T-helper 17 cell (primary cell): ENCODE measurements around the gene EDN2. TPM values are rescaled to one million over a fixed set of nuclear protein-coding genes. Genes with fewer than 3 reads are reported as not detected.

ENCODE experiments used
- ATAC-seq: fragments of 150-1000 bp; cut with Tn5 transposase; 2 replicates; pipeline ENCODE4 v1.10.0; 2021; ENCODE audit warnings: mild to moderate bottlenecking, moderate library complexity
- DNase-seq, 3 donors: peaks; one replicate each; pipeline versions ENCODE4 v3.0.0 to v3.0.0-alpha.2; 2020 to 2021
- H3K9me3 ChIP-seq: one replicate; pipeline ENCODE4 v1.7.0; 2013; ENCODE audit warnings: low read length, mild to moderate bottlenecking; ENCODE audit not compliant: control insufficient read depth, poor library complexity, severe bottlenecking
- H3K27ac Mint-ChIP-seq: one replicate; pipeline ENCODE4 v1.8.0; 2022; ENCODE audit warnings: mild to moderate bottlenecking, moderate library complexity, mixed read lengths
- H3K27me3 Mint-ChIP-seq: one replicate; pipeline ENCODE4 v1.8.0; 2022; ENCODE audit warnings: mixed read lengths
- H3K36me3 Mint-ChIP-seq: one replicate; pipeline ENCODE4 v1.8.0; 2022; ENCODE audit warnings: low read depth, mixed read lengths
- H3K4me1 Mint-ChIP-seq: one replicate; pipeline ENCODE4 v1.8.0; 2022; ENCODE audit warnings: mild to moderate bottlenecking, mixed read lengths
- H3K4me3 Mint-ChIP-seq: one replicate; pipeline ENCODE4 v1.8.0; 2022; ENCODE audit warnings: mild to moderate bottlenecking, moderate library complexity, mixed read lengths
- total RNA-seq, 4 donors: library from RNA in 2 of 4; stranded (reverse) in 2 of 4; gene quantifications; one replicate each; pipeline ENCODE4 v1.2.3 and lab custom pipeline; 2022 to 2026

EDN2 gene
- total RNA-seq, 2 donors from 2014 or later = 0.37 TPM; not detected in 1

DNA sequence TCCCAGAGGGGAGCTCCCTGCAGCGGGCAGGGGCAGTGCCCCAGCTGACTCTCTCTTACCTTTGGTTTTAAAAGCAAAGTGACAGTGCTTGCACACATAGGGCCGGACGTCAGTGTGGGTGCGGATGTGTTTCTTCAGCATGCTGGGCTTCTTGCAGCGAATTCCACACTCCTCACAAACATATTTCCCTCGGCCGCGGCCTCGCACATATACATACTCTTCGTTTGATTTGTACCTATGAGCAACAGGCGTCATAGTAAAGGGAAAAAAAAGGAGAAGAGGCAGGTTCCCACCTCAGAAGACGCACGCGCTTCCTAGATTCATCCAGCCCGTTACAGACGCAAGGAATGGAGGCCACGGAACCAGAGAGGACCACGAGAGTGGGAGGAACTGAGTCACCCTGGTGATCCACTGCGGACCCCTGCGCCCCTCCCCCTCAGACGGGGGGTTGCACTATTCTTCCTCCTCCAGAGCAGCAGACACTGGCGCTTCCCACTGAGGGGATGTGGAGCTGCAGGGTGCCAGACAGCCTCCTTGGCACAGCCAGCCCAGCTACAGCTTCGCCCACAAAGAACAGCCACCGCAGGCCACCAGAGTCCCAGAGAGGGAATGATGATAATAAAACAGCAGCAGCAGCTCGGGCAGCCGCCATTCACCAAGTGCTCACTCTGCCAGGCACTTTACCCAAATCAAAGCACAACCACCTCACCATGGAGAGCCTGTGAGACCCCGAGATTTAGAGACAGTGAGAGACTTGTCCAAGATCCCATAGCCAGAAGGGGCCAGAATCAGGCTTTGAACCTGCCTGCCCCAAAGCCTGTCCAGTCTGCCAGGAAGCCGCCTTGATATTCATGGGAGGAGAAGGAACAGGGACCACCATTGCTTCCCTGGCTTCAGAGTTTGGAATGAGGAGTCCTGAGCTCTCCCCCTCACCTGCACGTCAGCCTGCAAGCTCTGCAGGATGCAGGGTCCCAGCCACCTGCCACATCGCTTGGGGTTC, 40.5 kb upstream of the EDN2 start:
- ATAC-seq (no peak), DNase-seq (no peak)
- Mint-ChIP-seq H3K4me1 (peaks cover 7% of the 10 kb centered on the region), H3K27ac (no peak overlapping the region), H3K27me3 (no peaks in the 10 kb centered on the region), H3K4me3 (no peak overlapping the region), H3K36me3 (peaks cover 2% of the 10 kb centered on the region)
- no peaks in the 10 kb centered on the region for H3K9me3 ChIP-seq

DNA sequence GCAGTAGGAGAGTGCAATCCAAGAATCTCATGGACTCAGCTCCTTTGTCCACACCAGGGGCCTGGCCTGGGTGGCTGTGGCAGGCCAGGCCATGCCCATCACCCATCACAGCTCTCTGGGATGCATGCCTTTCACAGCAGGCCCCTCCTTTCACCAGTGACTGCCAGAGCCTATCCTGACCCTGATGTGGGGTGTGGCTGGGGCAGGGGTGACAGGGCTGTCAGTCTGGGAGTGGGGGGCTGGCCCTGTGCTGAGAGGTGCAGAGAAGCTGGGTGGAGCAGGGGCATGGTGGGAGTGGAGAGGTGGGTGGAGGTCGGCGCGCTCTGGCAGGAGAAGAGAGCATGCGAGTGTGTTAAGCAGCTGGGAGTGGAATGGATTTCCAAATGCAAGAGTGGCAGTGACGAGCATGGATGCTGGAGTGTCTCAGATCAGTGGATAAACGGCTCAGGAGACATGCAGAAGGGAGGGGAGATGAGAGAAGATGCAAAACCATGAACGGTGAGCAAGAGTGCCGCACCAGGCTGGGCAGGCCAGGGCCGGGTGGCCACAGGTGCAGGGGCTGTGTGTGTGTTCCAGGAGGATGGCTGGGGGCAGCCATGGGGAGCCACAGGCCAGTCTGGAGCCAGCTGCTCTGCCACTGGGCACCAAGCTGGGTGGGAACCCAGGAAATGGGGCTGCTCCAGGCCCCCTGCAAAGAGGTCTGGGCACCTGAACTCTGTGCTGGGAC, 39.6 kb upstream of the EDN2 start:
- Mint-ChIP-seq H3K27me3 (no peaks in the 10 kb centered on the region), H3K36me3 (peaks cover 7% of the 10 kb centered on the region), H3K27ac (no peak overlapping the region), H3K4me3 (no peak overlapping the region), H3K4me1 (peaks cover 13% of the 10 kb centered on the region)
- no peak for ATAC-seq
- H3K9me3 ChIP-seq = no peaks in the 10 kb centered on the region
- no peak for DNase-seq

DNA sequence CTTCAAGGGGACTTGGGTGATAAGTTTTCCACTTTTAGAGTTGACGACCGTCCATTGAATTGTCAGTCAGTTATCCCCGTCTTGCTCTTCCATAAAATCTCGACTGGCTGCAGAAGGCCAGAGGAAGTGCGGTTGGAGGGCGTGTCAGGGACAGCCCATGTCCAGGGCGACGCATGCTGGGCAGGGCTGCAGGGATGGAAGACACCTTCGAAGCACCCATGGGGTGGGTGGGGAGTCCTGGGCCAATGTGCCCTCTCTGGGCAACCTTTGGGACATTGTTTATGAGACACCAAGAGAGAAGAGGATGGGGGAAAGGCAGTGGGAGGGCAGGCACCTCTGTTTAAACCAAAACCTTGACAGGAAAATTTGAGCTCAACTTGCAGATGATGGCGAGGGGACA, 38.6 kb upstream of the EDN2 start:
- peaks cover 12% of the 10 kb centered on the region for H3K4me1 Mint-ChIP-seq
- no peaks in the 10 kb centered on the region for H3K27me3 Mint-ChIP-seq
- DNase-seq = no peak
- H3K4me3 Mint-ChIP-seq = no peak overlapping the region
- no peak for ATAC-seq
- H3K27ac Mint-ChIP-seq = no peak overlapping the region
- H3K9me3 ChIP-seq = no peaks in the 10 kb centered on the region
- peaks cover 7% of the 10 kb centered on the region for H3K36me3 Mint-ChIP-seq

DNA sequence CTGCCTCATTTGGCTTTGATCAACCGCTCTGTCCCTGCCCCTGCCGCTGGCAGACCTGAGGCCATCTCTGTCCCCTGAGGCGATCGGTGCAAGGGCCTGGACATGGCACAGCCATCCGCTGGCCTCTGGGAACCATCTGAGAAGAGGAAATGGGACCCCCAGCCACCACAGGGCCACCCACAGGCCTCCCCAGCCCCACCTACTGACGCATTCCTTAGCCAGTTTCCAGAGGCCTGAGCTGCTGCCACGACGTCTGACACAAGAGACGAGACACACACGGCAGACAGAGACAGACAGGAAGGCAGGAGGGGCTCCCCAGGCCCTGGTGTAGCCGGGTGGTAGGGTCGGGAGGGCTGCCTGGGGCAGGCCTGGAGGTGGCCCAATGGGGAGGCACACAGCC, 37.3 kb upstream of the EDN2 start:
- no peak overlapping the region for H3K4me3 Mint-ChIP-seq
- ATAC-seq (no peak), DNase-seq (no peak)
- peaks cover 14% of the 10 kb centered on the region for H3K4me1 Mint-ChIP-seq
- peaks cover 7% of the 10 kb centered on the region for H3K36me3 Mint-ChIP-seq
- no peak overlapping the region for H3K27ac Mint-ChIP-seq
- no peaks in the 10 kb centered on the region for H3K27me3 Mint-ChIP-seq
- no peaks in the 10 kb centered on the region for H3K9me3 ChIP-seq

DNA sequence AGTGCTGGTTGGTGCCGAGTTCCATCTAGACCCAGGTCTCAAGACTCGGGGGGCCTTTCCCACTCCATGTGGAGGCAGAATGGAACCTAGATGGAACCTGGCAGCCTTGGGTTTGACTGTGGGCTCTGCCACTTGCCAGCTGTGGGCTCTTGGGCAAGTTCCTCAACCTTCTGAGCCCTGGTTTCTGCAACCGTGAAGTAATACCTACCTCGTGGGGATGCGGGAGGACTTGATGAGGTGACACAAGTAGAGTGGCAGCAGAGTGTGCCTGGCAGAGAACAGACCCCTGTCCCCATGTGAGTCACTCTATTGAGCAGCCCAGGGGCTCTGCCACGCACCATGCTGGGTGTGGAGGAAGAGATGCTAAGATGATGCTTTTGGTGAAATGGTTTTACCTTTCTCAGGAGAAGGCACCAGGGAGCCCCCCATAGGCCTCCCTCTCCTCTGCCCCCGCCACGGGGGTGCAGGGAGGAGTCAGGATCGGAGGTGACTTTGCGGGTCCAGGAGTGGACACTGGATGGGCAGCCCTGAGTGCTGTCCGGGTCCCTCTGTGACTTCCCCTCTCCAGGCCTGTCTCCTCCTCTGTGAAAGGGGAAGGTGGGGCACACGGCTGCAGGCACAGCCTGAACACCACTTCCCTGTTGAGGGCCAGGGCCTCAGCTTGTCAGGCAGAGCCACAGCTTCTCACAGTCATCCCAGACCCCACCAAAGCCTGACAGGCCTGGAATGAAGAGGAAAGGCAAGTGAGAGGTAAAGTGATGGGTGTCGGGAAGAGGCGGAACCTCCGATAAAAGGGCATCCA, 36.7 kb upstream of the EDN2 start:
- H3K4me3 Mint-ChIP-seq = no peak overlapping the region

DNA sequence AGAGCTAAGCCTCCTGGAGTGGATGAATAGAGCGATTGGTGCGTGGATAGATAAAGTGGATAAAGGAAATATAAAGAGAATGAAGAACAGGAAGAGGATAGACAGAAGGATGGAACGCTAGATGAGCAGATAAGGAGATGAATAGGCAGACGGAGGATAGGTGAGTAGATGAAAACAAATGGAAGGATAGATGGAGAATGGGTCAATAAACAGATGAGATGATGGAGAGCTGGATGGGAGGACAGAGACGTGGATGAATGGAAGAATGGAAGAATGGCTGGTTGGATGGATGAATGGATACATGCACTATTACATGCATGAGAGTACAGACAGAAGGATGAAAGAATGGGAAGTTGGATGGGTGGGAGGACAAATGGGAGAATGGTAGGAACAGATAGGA, 35.2 kb upstream of the EDN2 start:
- ATAC-seq = no peak
- Mint-ChIP-seq H3K27me3 (no peaks in the 10 kb centered on the region), H3K36me3 (peaks cover 7% of the 10 kb centered on the region), H3K4me1 (peaks cover 19% of the 10 kb centered on the region), H3K4me3 (no peak overlapping the region), H3K27ac (no peak overlapping the region)
- DNase-seq = no peak
- H3K9me3 ChIP-seq = no peaks in the 10 kb centered on the region

More for the DNA sequence above, 36.7 kb upstream of the EDN2 start:
- Mint-ChIP-seq H3K27me3 (no peaks in the 10 kb centered on the region), H3K4me1 (peaks cover 19% of the 10 kb centered on the region), H3K36me3 (peaks cover 7% of the 10 kb centered on the region), H3K27ac (no peak overlapping the region)
- DNase-seq (no peak), ATAC-seq (peak; percentile 25)
- H3K9me3 ChIP-seq = no peaks in the 10 kb centered on the region

DNA sequence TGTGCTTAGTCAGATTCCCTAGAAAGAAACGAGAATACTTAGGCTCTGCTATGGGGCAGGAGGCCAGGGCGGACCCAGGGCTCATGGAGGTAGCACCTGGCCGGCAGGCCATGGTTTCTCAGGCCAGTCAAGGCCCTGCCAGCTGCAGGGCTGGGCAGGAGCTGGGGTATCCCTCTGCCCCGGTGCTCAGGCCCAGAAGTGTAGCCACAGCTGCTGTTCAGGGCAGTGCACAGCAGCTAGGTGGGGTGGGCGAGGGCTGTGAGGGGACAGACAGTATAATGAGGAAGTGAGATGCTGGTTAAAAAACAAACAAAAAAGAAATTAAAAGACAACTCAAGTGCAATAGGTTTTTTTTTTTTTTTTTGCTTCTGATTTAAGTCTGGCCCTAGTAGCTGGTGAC, 34.0 kb upstream of the EDN2 start:
- ATAC-seq = no peak

DNA sequence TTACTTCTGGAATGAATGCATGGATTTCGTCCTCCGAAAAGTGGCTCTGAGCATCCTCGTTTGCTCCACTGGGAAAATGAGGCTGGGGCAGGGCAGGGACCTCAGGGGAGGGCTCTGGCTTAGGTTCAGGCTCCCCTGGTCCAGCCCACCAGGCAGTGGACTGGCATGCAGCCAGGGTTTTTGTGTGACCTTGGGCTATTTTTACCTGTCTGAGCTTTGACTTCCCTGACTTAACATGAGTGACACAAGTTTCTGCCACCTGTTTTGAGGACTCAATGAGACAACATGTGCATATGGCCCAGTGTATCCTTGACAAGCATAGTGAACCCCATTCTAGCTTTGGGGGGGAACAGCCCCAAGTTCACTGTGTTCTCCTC, 32.6 kb upstream of the EDN2 start:
- ATAC-seq = no peak
- DNase-seq = no peak
- H3K4me3 Mint-ChIP-seq = peak overlapping the region; percentile 77
- H3K9me3 ChIP-seq = no peaks in the 10 kb centered on the region
- peaks cover 15% of the 10 kb centered on the region for H3K4me1 Mint-ChIP-seq
- H3K36me3 Mint-ChIP-seq = peaks cover 6% of the 10 kb centered on the region
- no peak overlapping the region for H3K27ac Mint-ChIP-seq
- H3K27me3 Mint-ChIP-seq = no peaks in the 10 kb centered on the region

More for the DNA sequence above, 34.0 kb upstream of the EDN2 start:
- H3K9me3 ChIP-seq = no peaks in the 10 kb centered on the region
- no peak for DNase-seq
- Mint-ChIP-seq H3K27me3 (no peaks in the 10 kb centered on the region), H3K4me1 (peaks cover 19% of the 10 kb centered on the region), H3K4me3 (no peak overlapping the region), H3K27ac (no peak overlapping the region), H3K36me3 (peaks cover 7% of the 10 kb centered on the region)

DNA sequence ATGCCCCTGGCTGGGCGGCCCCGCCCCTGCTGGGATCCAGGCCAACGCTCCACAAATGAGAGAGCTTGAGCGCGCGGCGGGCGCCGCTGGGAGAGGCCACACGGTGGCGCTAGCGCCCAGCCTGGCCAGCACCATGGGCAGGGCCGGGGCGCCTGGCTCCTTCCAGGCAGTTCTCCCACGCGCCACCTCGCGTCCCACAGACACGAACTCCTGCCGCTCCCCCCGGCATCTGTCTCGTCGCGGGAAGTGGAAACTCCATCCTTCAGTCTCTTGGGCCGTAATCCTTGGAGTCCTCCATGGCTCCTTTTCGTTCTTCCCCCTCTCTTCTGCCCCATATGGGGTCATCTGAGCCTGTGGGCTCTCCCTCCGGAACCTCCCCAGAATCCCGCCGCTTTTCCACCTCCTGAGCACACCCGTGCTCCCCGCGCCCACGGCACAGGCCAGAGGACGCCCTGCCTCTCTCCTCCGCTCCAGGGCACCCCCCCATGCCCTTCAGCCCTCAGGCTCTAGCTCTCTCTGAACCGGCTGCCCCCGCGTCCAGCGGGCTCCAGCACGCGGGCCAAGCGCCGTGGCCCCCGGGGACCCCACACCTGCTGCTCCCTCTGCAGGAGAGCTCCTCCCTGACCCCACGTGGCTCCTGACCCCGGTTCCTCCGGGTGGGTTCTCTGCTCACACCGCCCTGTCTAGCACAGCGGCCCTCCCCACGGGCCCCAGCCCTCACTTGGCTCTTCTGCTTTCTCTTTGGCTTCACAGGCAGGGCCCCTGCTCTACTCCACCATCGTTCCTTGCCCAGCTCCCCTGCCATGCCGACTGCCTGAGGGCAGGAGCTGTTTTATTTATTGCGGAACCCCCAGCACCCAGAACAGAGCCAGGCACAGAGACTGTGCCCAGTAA, 31.9 kb upstream of the EDN2 start:
- Mint-ChIP-seq H3K4me3 (peak overlapping the region; percentile 77), H3K27me3 (no peaks in the 10 kb centered on the region), H3K36me3 (peaks cover 9% of the 10 kb centered on the region), H3K4me1 (peaks cover 15% of the 10 kb centered on the region), H3K27ac (no peak overlapping the region)
- peak; percentile 95 for ATAC-seq
- DNase-seq = peak; percentile 24 to 67 (median 36)
- no peaks in the 10 kb centered on the region for H3K9me3 ChIP-seq

DNA sequence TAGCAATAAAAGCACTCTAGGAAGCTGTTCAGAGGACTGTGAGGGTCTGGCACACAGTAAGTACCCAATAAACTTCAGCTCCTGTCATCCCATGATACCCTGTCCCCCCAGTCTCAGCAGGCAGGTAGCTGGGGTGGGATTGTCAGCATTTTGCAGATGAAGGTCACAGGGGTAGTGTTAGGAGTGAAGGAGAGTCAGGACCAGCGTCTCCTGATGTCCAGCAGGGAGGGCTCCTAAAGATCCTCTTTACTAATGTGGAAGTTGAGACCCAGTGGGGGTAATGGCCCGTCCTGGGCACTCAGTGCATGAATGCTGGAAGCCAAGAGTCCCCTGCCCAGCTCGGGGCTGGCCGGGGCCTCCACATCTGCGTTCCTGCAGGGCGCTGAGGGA, 31.3 kb upstream of the EDN2 start:
- peaks cover 15% of the 10 kb centered on the region for H3K4me1 Mint-ChIP-seq
- no peaks in the 10 kb centered on the region for H3K27me3 Mint-ChIP-seq
- H3K9me3 ChIP-seq = no peaks in the 10 kb centered on the region
- H3K36me3 Mint-ChIP-seq = peaks cover 9% of the 10 kb centered on the region
- H3K4me3 Mint-ChIP-seq = no peak overlapping the region
- DNase-seq = no peak
- H3K27ac Mint-ChIP-seq = no peak overlapping the region
- ATAC-seq = no peak

DNA sequence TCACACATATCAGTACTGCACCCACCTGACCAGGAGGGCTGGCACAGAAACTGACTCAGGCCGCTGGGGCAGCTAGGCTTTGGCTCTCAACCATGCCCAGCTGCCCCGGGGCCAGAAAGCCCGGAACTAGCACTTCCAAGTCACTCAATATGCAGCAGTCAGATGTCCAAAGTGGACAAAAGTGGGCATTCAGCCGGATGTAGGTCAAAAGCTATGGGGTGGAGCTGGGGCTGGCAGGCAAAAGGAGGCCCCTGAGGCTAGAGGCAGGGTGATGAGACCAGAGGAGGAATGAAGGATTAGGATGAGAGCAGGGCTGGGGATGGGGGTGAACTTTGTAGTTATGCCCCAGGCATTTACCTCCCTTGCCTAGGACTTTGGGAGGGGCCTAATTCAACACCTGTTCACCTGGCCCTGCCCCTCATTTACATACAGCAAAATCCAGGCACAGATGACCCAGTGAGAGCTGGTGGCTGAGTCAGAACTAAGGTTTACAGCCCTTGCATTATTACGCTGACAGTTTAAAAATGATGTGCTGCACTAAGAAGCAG, 30.7 kb upstream of the EDN2 start:
- DNase-seq (no peak), ATAC-seq (no peak)
- Mint-ChIP-seq H3K4me1 (peaks cover 15% of the 10 kb centered on the region), H3K27me3 (no peaks in the 10 kb centered on the region), H3K27ac (no peak overlapping the region), H3K4me3 (no peak overlapping the region), H3K36me3 (peaks cover 9% of the 10 kb centered on the region)
- no peaks in the 10 kb centered on the region for H3K9me3 ChIP-seq

DNA sequence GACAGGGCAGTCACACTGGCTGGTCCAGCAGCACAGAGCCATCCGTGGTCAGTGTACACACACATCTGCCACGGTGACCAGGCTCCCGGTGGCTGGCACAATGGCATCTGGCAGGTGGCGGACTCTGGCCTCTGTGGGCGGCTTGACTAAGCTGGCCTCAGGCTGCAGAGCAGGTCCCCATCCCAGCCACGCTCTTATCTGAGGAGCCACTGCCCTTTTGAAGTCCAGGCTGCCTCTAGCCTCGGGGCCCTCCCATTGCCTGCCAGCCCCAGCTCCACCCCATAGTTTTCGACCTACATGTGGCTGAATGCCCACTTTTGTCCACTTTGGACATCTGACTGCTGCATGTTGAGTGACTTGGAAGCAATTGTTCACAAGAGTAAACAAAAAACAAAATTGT, 29.9 kb upstream of the EDN2 start:
- Mint-ChIP-seq H3K4me3 (no peak overlapping the region), H3K27me3 (no peaks in the 10 kb centered on the region), H3K27ac (no peak overlapping the region), H3K36me3 (peaks cover 7% of the 10 kb centered on the region), H3K4me1 (peaks cover 12% of the 10 kb centered on the region)
- H3K9me3 ChIP-seq = no peaks in the 10 kb centered on the region
- DNase-seq (no peak), ATAC-seq (no peak)
